Measurements from ENCODE around the gene CFTR. TPM values are rescaled to one million over a fixed set of nuclear protein-coding genes. Genes with fewer than 3 reads are reported as not detected.

The CFTR gene
- total RNA-seq, 1 donor from 2014 or later, result not detected

GRCh38 chr7:117621075-117621618 lies 141.3 kb downstream of the CFTR start:
- Mint-ChIP-seq H3K9me3 (no peaks in the 10 kb centered on the region), H3K27me3 (no peaks in the 10 kb centered on the region), H3K4me1 (no peaks in the 10 kb centered on the region), H3K4me3 (no peak overlapping the region), H3K36me3 (ENCODE audit: low read depth) (no peaks in the 10 kb centered on the region), H3K27ac (no peak overlapping the region)
- DNase-seq, result no peak
- intact Hi-C loops (cut with micrococcal nuclease), result no loop called here

GRCh38 chr7:117623606-117624005 lies 143.8 kb downstream of the CFTR start:
- Mint-ChIP-seq H3K4me3 (no peak overlapping the region), H3K9me3 (peaks cover 3% of the 10 kb centered on the region), H3K27ac (no peak overlapping the region), H3K36me3 (ENCODE audit: low read depth) (no peaks in the 10 kb centered on the region), H3K27me3 (no peaks in the 10 kb centered on the region), H3K4me1 (no peaks in the 10 kb centered on the region)
- DNase-seq, result no peak
- intact Hi-C loops (cut with micrococcal nuclease), result no loop called here

GRCh38 chr7:117630501-117630900 lies 150.7 kb downstream of the CFTR start:
- no peak for DNase-seq
- intact Hi-C loops (cut with micrococcal nuclease), result no loop called here
- Mint-ChIP-seq H3K4me1 (no peaks in the 10 kb centered on the region), H3K4me3 (no peak overlapping the region), H3K27ac (no peak overlapping the region), H3K27me3 (no peaks in the 10 kb centered on the region), H3K9me3 (peaks cover 8% of the 10 kb centered on the region), H3K36me3 (ENCODE audit: low read depth) (no peaks in the 10 kb centered on the region)

GRCh38 chr7:117630907-117631564 lies 151.2 kb downstream of the CFTR start:
- H3K4me3 Mint-ChIP-seq, result no peak overlapping the region
- no peaks in the 10 kb centered on the region for H3K27me3 Mint-ChIP-seq
- H3K9me3 Mint-ChIP-seq, result peaks cover 8% of the 10 kb centered on the region
- no peak overlapping the region for H3K27ac Mint-ChIP-seq
- no peak for DNase-seq
- no peaks in the 10 kb centered on the region for H3K36me3 Mint-ChIP-seq (ENCODE audit: low read depth)
- intact Hi-C loops (cut with micrococcal nuclease), result no loop called here
- H3K4me1 Mint-ChIP-seq, result no peaks in the 10 kb centered on the region

- Mint-ChIP-seq H3K9me3 (peaks cover 8% of the 10 kb centered on the region), H3K27me3 (no peaks in the 10 kb centered on the region)
Measured at GRCh38 chr7:117631652-117632051, 151.8 kb downstream of the CFTR start.

GRCh38 chr7:117637937-117638336 lies 158.1 kb downstream of the CFTR start:
- no peak overlapping the region for H3K4me3 Mint-ChIP-seq

More at GRCh38 chr7:117631652-117632051, 151.8 kb downstream of the CFTR start:
- Mint-ChIP-seq H3K27ac (no peak overlapping the region), H3K4me1 (no peaks in the 10 kb centered on the region), H3K36me3 (ENCODE audit: low read depth) (no peaks in the 10 kb centered on the region), H3K4me3 (no peak overlapping the region)
- intact Hi-C loops (cut with micrococcal nuclease), result no loop called here
- DNase-seq, result no peak

GRCh38 chr7:117639966-117640365 lies 160.1 kb downstream of the CFTR start:
- DNase-seq, result no peak
- intact Hi-C loops (cut with micrococcal nuclease), result no loop called here
- Mint-ChIP-seq H3K9me3 (no peaks in the 10 kb centered on the region), H3K36me3 (ENCODE audit: low read depth) (no peaks in the 10 kb centered on the region), H3K4me3 (no peak overlapping the region), H3K4me1 (no peaks in the 10 kb centered on the region), H3K27ac (no peak overlapping the region), H3K27me3 (no peaks in the 10 kb centered on the region)

More at GRCh38 chr7:117637937-117638336, 158.1 kb downstream of the CFTR start:
- DNase-seq, result no peak
- H3K36me3 Mint-ChIP-seq (ENCODE audit: low read depth), result no peaks in the 10 kb centered on the region
- no peaks in the 10 kb centered on the region for H3K9me3 Mint-ChIP-seq
- H3K27ac Mint-ChIP-seq, result no peak overlapping the region
- no peaks in the 10 kb centered on the region for H3K27me3 Mint-ChIP-seq
- intact Hi-C loops (cut with micrococcal nuclease), result no loop called here
- H3K4me1 Mint-ChIP-seq, result no peaks in the 10 kb centered on the region

GRCh38 chr7:117640465-117640864 lies 160.6 kb downstream of the CFTR start:
- Mint-ChIP-seq H3K9me3 (no peaks in the 10 kb centered on the region), H3K27me3 (no peaks in the 10 kb centered on the region), H3K27ac (no peak overlapping the region), H3K4me3 (no peak overlapping the region), H3K4me1 (no peaks in the 10 kb centered on the region), H3K36me3 (ENCODE audit: low read depth) (no peaks in the 10 kb centered on the region)
- no peak for DNase-seq
- intact Hi-C loops (cut with micrococcal nuclease), result no loop called here

GRCh38 chr7:117645481-117646165 lies 165.8 kb downstream of the CFTR start:
- H3K9me3 Mint-ChIP-seq, result no peaks in the 10 kb centered on the region
- DNase-seq, result no peak
- no peaks in the 10 kb centered on the region for H3K36me3 Mint-ChIP-seq (ENCODE audit: low read depth)
- no peaks in the 10 kb centered on the region for H3K4me1 Mint-ChIP-seq
- no peak overlapping the region for H3K4me3 Mint-ChIP-seq
- H3K27ac Mint-ChIP-seq, result no peak overlapping the region
- no peaks in the 10 kb centered on the region for H3K27me3 Mint-ChIP-seq
- intact Hi-C loops (cut with micrococcal nuclease), result no loop called here

GRCh38 chr7:117648203-117648866 lies 168.5 kb downstream of the CFTR start:
- H3K36me3 Mint-ChIP-seq (ENCODE audit: low read depth), result no peaks in the 10 kb centered on the region
- no peak overlapping the region for H3K27ac Mint-ChIP-seq

GRCh38 chr7:117652943-117653680 lies 173.3 kb downstream of the CFTR start:
- H3K4me1 Mint-ChIP-seq, result no peaks in the 10 kb centered on the region
- DNase-seq, result no peak
- no peak overlapping the region for H3K4me3 Mint-ChIP-seq
- H3K9me3 Mint-ChIP-seq, result no peaks in the 10 kb centered on the region
- H3K36me3 Mint-ChIP-seq (ENCODE audit: low read depth), result no peaks in the 10 kb centered on the region
- no peak overlapping the region for H3K27ac Mint-ChIP-seq
- H3K27me3 Mint-ChIP-seq, result no peaks in the 10 kb centered on the region
- intact Hi-C loops (cut with micrococcal nuclease), result no loop called here

More at GRCh38 chr7:117648203-117648866, 168.5 kb downstream of the CFTR start:
- intact Hi-C loops (cut with micrococcal nuclease), result no loop called here
- Mint-ChIP-seq H3K4me3 (no peak overlapping the region), H3K4me1 (no peaks in the 10 kb centered on the region), H3K9me3 (no peaks in the 10 kb centered on the region), H3K27me3 (no peaks in the 10 kb centered on the region)
- DNase-seq, result no peak

GRCh38 chr7:117654780-117655179 lies 175.0 kb downstream of the CFTR start:
- Mint-ChIP-seq H3K4me1 (no peaks in the 10 kb centered on the region), H3K27me3 (peaks cover 2% of the 10 kb centered on the region), H3K27ac (no peak overlapping the region), H3K36me3 (ENCODE audit: low read depth) (no peaks in the 10 kb centered on the region), H3K4me3 (no peak overlapping the region), H3K9me3 (no peaks in the 10 kb centered on the region)
- DNase-seq, result no peak
- intact Hi-C loops (cut with micrococcal nuclease), result no loop called here

GRCh38 chr7:117656806-117657205 lies 177.0 kb downstream of the CFTR start:
- Mint-ChIP-seq H3K9me3 (no peaks in the 10 kb centered on the region), H3K4me3 (no peak overlapping the region), H3K27ac (no peak overlapping the region), H3K4me1 (no peaks in the 10 kb centered on the region), H3K36me3 (ENCODE audit: low read depth) (no peaks in the 10 kb centered on the region), H3K27me3 (peaks cover 2% of the 10 kb centered on the region)
- no peak for DNase-seq
- intact Hi-C loops (cut with micrococcal nuclease), result no loop called here
